HepG2 (cell line): ENCODE results near the gene CLTA. TPM values are rescaled to one million over a fixed set of nuclear protein-coding genes. Genes with fewer than 3 reads are reported as not detected.
A peak's percentile ranks its signal among the peaks of the same experiment; 100 is the strongest.

ENCODE experiments used
- CC2D1A ChIP-seq: sonication (generic); formaldehyde crosslinking; IDR thresholded peaks from 2 replicates; pipeline ENCODE4 v1.8.1; 2023; ENCODE audit warnings: mild to moderate bottlenecking, missing genetic modification reagents
- FOXO4 ChIP-seq: sonication (generic); formaldehyde crosslinking; conservative IDR thresholded peaks from 2 replicates; pipeline ENCODE4 v1.8.1; 2023; ENCODE audit warnings: missing genetic modification reagents
- GFI1 ChIP-seq: sonication (generic); formaldehyde crosslinking; IDR thresholded peaks from 2 replicates; pipeline ENCODE4 v1.5.0; 2020; ENCODE audit warnings: missing genetic modification reagents, mild to moderate bottlenecking, borderline replicate concordance
- KAT2B ChIP-seq: fragments of 150-350 bp; IDR thresholded peaks from 2 replicates; pipeline ENCODE4 v1.6.1; 2014; ENCODE audit warnings: low read depth, low read length, borderline replicate concordance
- KDM5A ChIP-seq: fragments of 200-600 bp; sonication (generic); IDR thresholded peaks from 2 replicates; pipeline ENCODE4 v1.7.0; 2018; ENCODE audit warnings: antibody characterized with exemption, mild to moderate bottlenecking, low read length, borderline replicate concordance
- NFE2L1 ChIP-seq: sonication (generic); formaldehyde crosslinking; IDR thresholded peaks from 2 replicates; pipeline ENCODE4 v1.4.0; 2020; ENCODE audit warnings: missing genetic modification reagents, mild to moderate bottlenecking, borderline replicate concordance
- SNAPC2 ChIP-seq: sonication (generic); formaldehyde crosslinking; IDR thresholded peaks from 2 replicates; pipeline ENCODE4 v1.8.1; 2022; ENCODE audit warnings: mild to moderate bottlenecking, missing genetic modification reagents
- SOX5 ChIP-seq: IDR thresholded peaks from 2 replicates; pipeline ENCODE4 v1.6.1; 2016; ENCODE audit warnings: borderline replicate concordance
- TAF1 ChIP-seq: sonication (generic); formaldehyde crosslinking; IDR thresholded peaks from 2 replicates; pipeline ENCODE4 v1.4.0; 2020; ENCODE audit warnings: missing genetic modification reagents
- TBX3 ChIP-seq: fragments of 450-650 bp; IDR thresholded peaks from 2 replicates; pipeline ENCODE4 v1.6.1; 2017; ENCODE audit warnings: antibody characterized with exemption, mild to moderate bottlenecking, inconsistent platforms, borderline replicate concordance
- ZFP91 ChIP-seq: sonication (generic); formaldehyde crosslinking; IDR thresholded peaks from 2 replicates; pipeline ENCODE4 v1.9.0; 2022; ENCODE audit warnings: missing genetic modification reagents, mild to moderate bottlenecking, borderline replicate concordance
- ZMYM4 ChIP-seq: sonication (generic); formaldehyde crosslinking; IDR thresholded peaks from 2 replicates; pipeline ENCODE4 v1.8.1; 2023; ENCODE audit warnings: mild to moderate bottlenecking, missing genetic modification reagents
- ZNF276 ChIP-seq: sonication (generic); formaldehyde crosslinking; IDR thresholded peaks from 2 replicates; pipeline ENCODE4 v1.4.0; 2020; ENCODE audit warnings: mild to moderate bottlenecking, low read depth, missing genetic modification reagents
- ZNF292 ChIP-seq: sonication (generic); formaldehyde crosslinking; IDR thresholded peaks from 2 replicates; pipeline ENCODE4 v1.8.1; 2022; ENCODE audit warnings: mild to moderate bottlenecking, low read depth, missing genetic modification reagents, borderline replicate concordance
- ZNF350 ChIP-seq: sonication (generic); formaldehyde crosslinking; IDR thresholded peaks from 2 replicates; pipeline ENCODE4 v1.4.0; 2020; ENCODE audit warnings: mild to moderate bottlenecking, low read depth, missing genetic modification reagents, borderline replicate concordance
- ZNF598 ChIP-seq: sonication (generic); formaldehyde crosslinking; IDR thresholded peaks from 2 replicates; pipeline ENCODE4 v1.5.1; 2020; ENCODE audit warnings: mild to moderate bottlenecking, missing genetic modification reagents, borderline replicate concordance
- ZNF607 ChIP-seq: sonication (generic); formaldehyde crosslinking; IDR thresholded peaks from 2 replicates; pipeline ENCODE4 v1.5.1; 2020; ENCODE audit warnings: missing genetic modification reagents, mild to moderate bottlenecking, borderline replicate concordance
- ZNF619 ChIP-seq: sonication (generic); formaldehyde crosslinking; IDR thresholded peaks from 2 replicates; pipeline ENCODE4 v1.4.0; 2020; ENCODE audit warnings: mild to moderate bottlenecking, missing genetic modification reagents
- ZSCAN25 ChIP-seq: sonication (generic); formaldehyde crosslinking; IDR thresholded peaks from 2 replicates; pipeline ENCODE4 v1.8.0; 2022; ENCODE audit warnings: mild to moderate bottlenecking, missing genetic modification reagents
- polyA plus RNA-seq, 8 experiments: library from polyadenylated mRNA; depleted of rRNA in 3 of 8; stranded (reverse) in 7 of 8; unstranded in 1 of 8; fragments of >200 nt; fragmentation: Illumina TruSeq in 4 of 8; extraction: Trizol in 4 of 8; gene quantifications; 2 replicates each; pipeline versions ENCODE4 v1.2.1 to v1.2.3, GENCODE V29; 2011 to 2016; ENCODE audit warnings: low read depth in 4 of 8, missing spikeins in 1 of 8, mixed read lengths in 1 of 8; ENCODE audit not compliant: insufficient read depth in 1 of 8
- total RNA-seq, 5 experiments: library from RNA; depleted of rRNA; stranded (reverse); fragments of >200 nt; fragmentation: Illumina TruSeq; extraction: Trizol; gene quantifications; 2 replicates each; pipeline ENCODE4 v1.2.3, GENCODE V29; 2016; ENCODE audit warnings: low read depth in 1 of 5

Gene CLTA
- total and polyA plus RNA-seq, 2 of the 13 experiments (the other 11 are each of a cell fraction or from before 2014, with no cell fraction given), result 143 to 222 TPM

GRCh38 chr9:36191290-36191645 is 547 bp downstream of the CLTA start (continued):
- TF ChIP-seq ZSCAN25 (CRISPR knock-in tag) (0 out of 2 replicates have a peak, but pooled peaks have one; percentile 6), KDM5A (no peak; the same call in 1 of the 2 replicates), ZFP91 (CRISPR knock-in tag) (peak; percentile 3; the same call in 1 of the 2 replicates), SOX5 (no peak), FOXO4 (CRISPR knock-in tag) (0 out of 2 replicates have a peak, but pooled peaks have one; percentile 11), ZNF292 (CRISPR knock-in tag) (no peak), ZNF619 (CRISPR knock-in tag) (no peak), ZNF598 (CRISPR knock-in tag) (0 out of 2 replicates have a peak, but pooled peaks have one; percentile 8), ZNF607 (CRISPR knock-in tag) (no peak), ZMYM4 (no peak), CC2D1A (CRISPR knock-in tag) (no peak), NFE2L1 (0 out of 2 replicates have a peak, but pooled peaks have one; percentile 6), SNAPC2 (0 out of 2 replicates have a peak, but pooled peaks have one; percentile 10), ZNF350 (no peak), ZNF276 (CRISPR knock-in tag) (no peak), TAF1 (no peak), KAT2B (no peak), TBX3 (no peak), GFI1 (CRISPR knock-in tag) (0 out of 2 replicates have a peak, but pooled peaks have one; percentile 31)
